GM12891 (cell line): ENCODE results near the gene PDS5A.
"Not testable (repeated sequence)": the region's sequence is repeated elsewhere in the genome, so short reads cannot be mapped to it uniquely, and the experiment has no call there.

Experiments used
- DNase-seq: peaks from one replicate; pipeline ENCODE4 v3.0.0; 2011; ENCODE audit warnings: low spot score; ENCODE audit not compliant: insufficient read length
- FAIRE-seq: peaks from 2 replicates; lab custom pipeline; 2011; peaks lifted over from hg19 to GRCh38; lab: Jason Lieb, UNC
- PAX5 ChIP-seq: IDR thresholded peaks from 2 replicates; pipeline ENCODE4 v1.6.1; 2011; ENCODE audit warnings: low read length, moderate library complexity, mild to moderate bottlenecking; ENCODE audit not compliant: insufficient read depth, severe bottlenecking
- POLR2A ChIP-seq: IDR thresholded peaks from 2 replicates; pipeline ENCODE4 v1.6.1; 2011; ENCODE audit warnings: low read depth, low read length, control low read depth
- POLR2AphosphoS5 ChIP-seq: IDR thresholded peaks from 2 replicates; pipeline ENCODE4 v1.6.1; 2011; ENCODE audit warnings: low read depth, low read length, control low read depth
- POU2F2 ChIP-seq: IDR thresholded peaks from 2 replicates; pipeline ENCODE4 v1.6.1; 2011; ENCODE audit warnings: low read depth, mild to moderate bottlenecking, control low read depth, low read length, moderate library complexity
- SPI1 ChIP-seq: IDR thresholded peaks from 2 replicates; pipeline ENCODE4 v1.6.1; 2011; ENCODE audit warnings: low read depth, low read length, control low read depth
- TAF1 ChIP-seq: IDR thresholded peaks from 2 replicates; pipeline ENCODE4 v1.6.1; 2011; ENCODE audit warnings: low read depth, low read length, control low read depth

PDS5A gene

DNA sequence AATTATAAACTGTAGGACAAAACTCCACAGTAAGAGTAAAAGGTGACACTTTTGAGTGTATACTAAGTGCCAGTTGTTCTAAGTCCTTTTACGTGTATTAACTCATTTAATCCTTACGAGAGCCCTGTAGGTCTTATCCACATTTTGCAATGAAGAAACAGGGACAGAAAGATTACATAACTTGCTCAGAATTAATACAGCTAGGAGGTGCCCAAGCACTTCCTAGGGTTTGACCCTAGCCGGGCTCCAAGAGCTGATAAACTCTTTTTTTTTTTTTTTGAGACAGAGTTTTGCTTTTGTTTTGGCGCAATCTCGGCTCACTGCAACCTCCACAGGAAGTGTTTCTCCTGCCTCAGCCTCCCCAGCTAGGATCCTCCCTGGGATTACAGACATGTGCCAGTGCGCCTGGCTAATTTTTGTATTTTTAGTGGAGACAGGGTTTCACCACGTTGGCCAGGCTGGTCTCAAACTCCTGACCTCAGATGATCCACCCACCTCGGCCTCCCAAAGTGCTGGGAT, 169.4 kb downstream of the PDS5A start:
- no peak for TF ChIP-seq PAX5
- FAIRE-seq (no peak), DNase-seq (no peak)

DNA sequence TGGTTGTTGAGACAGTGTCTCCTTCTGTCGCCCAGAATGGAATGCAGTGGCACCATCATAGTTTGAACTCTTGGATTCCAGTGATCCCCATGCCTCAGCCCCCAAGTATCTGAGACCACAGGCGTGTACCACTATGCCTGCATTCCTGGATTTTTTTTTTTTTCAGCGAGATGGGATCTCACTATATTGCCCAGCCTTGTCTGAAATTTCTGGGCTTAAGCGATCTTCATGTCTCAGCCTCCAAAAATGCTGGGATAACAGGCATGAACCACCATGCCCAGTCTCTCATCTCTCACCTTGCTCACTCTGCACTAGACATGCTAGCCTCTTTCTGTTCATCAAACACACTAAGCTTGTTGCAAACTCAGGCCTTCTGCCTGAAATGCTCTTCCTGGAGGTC, 175.7 kb downstream of the PDS5A start:
- TF ChIP-seq PAX5 (no peak), TAF1 (no peak), POLR2AphosphoS5 (no peak), POLR2A (no peak), SPI1 (no peak), POU2F2 (no peak)
- DNase-seq (no peak), FAIRE-seq (no peak)

- DNase-seq, FAIRE-seq: not testable (repeated sequence)
Observed at GRCh38 chr4:39792976-39793375, 184.7 kb downstream of the PDS5A start.

DNA sequence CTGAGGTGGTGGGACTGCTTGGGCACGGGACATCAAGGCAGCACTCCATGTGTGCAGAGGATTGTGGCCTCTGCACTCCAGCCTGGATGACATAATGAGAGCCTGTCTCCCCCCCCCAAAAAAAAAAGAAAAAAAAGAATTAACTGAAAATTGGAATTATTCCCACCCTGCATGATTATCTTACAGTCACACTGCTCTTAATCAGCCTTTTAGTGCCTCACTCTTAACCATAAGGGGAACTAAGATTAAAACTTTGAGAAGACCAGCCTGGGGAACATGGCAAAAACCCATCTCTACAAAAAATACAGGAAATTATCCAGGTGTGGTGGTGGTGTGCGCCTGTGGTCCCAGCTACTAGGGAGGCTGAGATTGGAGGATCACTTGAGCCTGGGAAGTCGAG, 185.2 kb downstream of the PDS5A start:
- TF ChIP-seq POLR2AphosphoS5: no peak
- no peak for TF ChIP-seq PAX5
- no peak for TF ChIP-seq TAF1
- no peak for TF ChIP-seq SPI1
- TF ChIP-seq POU2F2: no peak
- TF ChIP-seq POLR2A: no peak
- FAIRE-seq (no peak), DNase-seq (no peak)

DNA sequence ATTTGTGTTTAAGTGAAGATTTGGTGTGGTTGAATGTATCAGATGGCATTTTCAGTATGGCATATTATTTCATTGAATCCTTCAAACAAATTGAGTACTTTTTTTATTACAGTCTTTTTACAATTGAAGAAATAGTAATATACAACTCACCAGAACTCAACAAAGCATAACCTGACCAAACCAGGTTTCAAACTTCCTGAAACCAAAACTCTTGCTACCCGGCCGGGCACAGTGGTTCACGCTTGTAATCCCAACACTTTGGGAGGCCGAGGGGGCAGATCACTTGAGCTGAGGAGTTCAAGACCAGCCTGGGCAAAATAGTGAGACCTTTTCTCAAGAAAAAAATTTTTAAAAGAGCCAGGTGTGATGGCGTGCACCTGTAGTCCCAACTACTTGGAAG, 185.6 kb downstream of the PDS5A start:
- DNase-seq (no peak), FAIRE-seq (no peak)
- TF ChIP-seq TAF1: no peak
- no peak for TF ChIP-seq POU2F2
- TF ChIP-seq SPI1: no peak
- no peak for TF ChIP-seq POLR2AphosphoS5
- TF ChIP-seq PAX5: no peak
- no peak for TF ChIP-seq POLR2A

GRCh38 chr4:39786838-39787237, 190.9 kb downstream of the PDS5A start:
- DNase-seq: no peak
- FAIRE-seq: no peak

GRCh38 chr4:39785083-39785482, 192.6 kb downstream of the PDS5A start:
- no peak for DNase-seq
- TF ChIP-seq POU2F2 (no peak), TAF1 (no peak), POLR2A (no peak), SPI1 (no peak), PAX5 (no peak), POLR2AphosphoS5 (no peak)
- FAIRE-seq: no peak

More at GRCh38 chr4:39786838-39787237, 190.9 kb downstream of the PDS5A start:
- TF ChIP-seq PAX5 (no peak), TAF1 (no peak), SPI1 (no peak), POLR2AphosphoS5 (no peak), POLR2A (no peak), POU2F2 (no peak)

GRCh38 chr4:39781988-39782387, 195.7 kb downstream of the PDS5A start:
- not testable (repeated sequence) for FAIRE-seq, DNase-seq
